ENCODE results near the gene P3H1. TPM values are rescaled to one million over a fixed set of nuclear protein-coding genes. Genes with fewer than 3 reads are reported as not detected.
A peak's percentile ranks its signal among the peaks of the same experiment; 100 is the strongest.

The P3H1 gene
- total RNA-seq, 4 donors from 2014 or later, result 11.5 to 119 (median 34.7) TPM

DNA sequence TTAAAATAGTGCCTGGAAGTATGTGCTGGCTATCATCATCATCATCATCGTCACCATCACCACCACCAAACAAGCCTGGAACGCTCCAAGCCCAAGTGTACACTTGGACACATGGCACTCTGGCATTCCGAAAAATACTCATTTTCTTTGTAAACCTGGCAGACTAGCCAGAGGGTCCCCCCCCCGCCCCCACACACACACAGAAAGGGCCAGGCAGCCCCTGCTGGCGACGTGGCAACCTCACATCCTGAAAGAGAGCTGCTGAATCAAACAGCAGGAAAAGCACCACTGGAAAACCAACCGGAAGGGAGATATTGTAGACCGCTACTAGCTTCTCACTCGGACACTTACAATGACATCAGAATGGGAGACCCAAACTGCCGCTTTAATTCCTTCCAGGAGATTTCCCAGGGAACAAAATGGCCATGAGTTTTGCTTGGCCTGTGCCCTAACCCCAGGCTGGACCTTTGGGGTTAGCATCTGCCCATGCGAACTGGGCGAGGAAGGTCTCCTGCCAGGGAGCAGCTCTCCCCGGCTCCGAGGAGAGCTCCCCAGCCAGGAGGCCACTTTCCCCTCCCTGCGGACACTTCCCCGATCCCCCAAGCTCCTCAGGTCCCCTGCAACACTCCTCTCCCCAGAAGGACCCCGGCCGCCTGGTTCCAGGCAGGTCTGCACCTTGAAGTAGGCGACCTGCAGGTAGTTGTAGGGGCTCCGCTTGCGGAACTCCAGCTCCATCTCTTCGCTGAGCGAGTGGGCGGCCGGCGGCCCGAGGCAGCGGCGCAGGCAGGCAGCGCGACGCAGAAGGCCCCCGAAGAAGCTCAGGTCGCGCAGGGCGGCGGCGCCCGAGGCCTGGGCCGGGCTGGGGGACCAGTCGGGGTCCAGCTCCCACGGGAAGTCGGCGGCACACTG lies 742 bp downstream of the P3H1 start:
- TF ChIP-seq POLR2A (IDR thresholded peaks at IDR 0.05), result no peak
- TF ChIP-seq, protein P1, sequence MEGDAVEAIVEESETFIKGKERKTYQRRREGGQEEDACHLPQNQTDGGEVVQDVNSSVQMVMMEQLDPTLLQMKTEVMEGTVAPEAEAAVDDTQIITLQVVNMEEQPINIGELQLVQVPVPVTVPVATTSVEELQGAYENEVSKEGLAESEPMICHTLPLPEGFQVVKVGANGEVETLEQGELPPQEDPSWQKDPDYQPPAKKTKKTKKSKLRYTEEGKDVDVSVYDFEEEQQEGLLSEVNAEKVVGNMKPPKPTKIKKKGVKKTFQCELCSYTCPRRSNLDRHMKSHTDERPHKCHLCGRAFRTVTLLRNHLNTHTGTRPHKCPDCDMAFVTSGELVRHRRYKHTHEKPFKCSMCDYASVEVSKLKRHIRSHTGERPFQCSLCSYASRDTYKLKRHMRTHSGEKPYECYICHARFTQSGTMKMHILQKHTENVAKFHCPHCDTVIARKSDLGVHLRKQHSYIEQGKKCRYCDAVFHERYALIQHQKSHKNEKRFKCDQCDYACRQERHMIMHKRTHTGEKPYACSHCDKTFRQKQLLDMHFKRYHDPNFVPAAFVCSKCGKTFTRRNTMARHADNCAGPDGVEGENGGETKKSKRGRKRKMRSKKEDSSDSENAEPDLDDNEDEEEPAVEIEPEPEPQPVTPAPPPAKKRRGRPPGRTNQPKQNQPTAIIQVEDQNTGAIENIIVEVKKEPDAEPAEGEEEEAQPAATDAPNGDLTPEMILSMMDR (IDR thresholded peaks at IDR 0.05), result peak; percentile 24 to 50 (median 43)
- DNase-seq, result peak; percentile 28 to 32

DNA sequence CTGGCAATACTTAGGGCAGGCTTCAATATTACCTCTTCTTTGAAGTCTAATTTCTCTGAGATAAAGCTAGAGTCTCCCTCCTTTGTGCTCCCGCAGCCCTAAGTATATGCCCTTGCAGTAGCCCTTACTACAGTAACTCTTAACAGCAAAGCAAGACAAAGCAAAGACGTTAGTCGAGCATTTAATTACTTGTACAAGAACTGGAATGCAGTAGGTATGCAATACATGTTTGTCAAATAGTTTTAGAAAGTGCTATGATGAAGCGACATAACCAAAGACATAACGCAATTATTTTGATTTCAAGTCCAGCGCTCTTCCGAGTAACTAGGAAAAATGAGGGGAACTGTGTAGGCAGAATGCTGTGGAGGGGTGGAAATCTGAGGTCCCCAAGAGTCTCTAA lies 1.6 kb downstream of the P3H1 start:
- no peaks in the 10 kb centered on the region for H3K27me3 ChIP-seq
- TF ChIP-seq POLR2A (IDR thresholded peaks at IDR 0.05), result no peak
- TF ChIP-seq, protein P1 (IDR thresholded peaks at IDR 0.05), result no peak
- H3K4me1 ChIP-seq, result peaks cover 6 to 9% of the 10 kb centered on the region in 2 donors
- H3K9me3 ChIP-seq, result no peaks in the 10 kb centered on the region
- H3K27ac ChIP-seq, result peak overlapping the region; percentile 78 to 96
- intact Hi-C loops (cut with DNase I; ENCODE audit: low total_unique reads), result no loop called here
- H3K36me3 ChIP-seq, result no peaks in the 10 kb centered on the region
- peak overlapping the region; percentile 95 to 97 for H3K4me3 ChIP-seq
- no peak for DNase-seq

More for the DNA sequence above, 742 bp downstream of the P3H1 start:
- H3K27me3 ChIP-seq, result no peaks in the 10 kb centered on the region
- H3K4me1 ChIP-seq, result peaks cover 6 to 10% of the 10 kb centered on the region in 2 donors
- intact Hi-C loops (cut with DNase I; ENCODE audit: low total_unique reads), result no loop called here
- H3K4me3 ChIP-seq, result peak overlapping the region; percentile 95 to 97
- no peaks in the 10 kb centered on the region for H3K9me3 ChIP-seq
- peak overlapping the region; percentile 78 to 96 for H3K27ac ChIP-seq
- no peaks in the 10 kb centered on the region for H3K36me3 ChIP-seq

DNA sequence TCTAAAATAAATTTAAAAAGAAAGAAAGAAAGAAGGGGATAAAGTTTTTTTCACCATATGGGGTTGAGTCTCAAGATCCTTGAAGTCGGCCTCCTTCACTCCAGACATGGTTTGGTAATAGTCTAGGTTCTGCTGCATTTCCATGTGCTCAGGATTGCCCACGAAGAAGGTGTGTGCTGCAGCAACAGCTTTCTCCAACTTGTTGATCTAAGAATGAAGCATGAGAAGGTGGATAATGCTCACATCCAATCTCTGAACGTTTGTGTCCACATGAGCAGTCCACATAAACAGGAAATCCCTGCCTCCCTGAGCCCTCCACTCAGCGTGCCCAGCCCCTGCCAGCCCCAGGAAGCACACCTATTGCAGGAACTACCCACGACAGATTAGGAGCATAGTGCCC lies 4.6 kb downstream of the P3H1 start:
- H3K4me1 ChIP-seq, result peaks cover 0 to 6% of the 10 kb centered on the region in 2 donors
- no peaks in the 10 kb centered on the region for H3K9me3 ChIP-seq
- H3K36me3 ChIP-seq, result no peaks in the 10 kb centered on the region
- no peak overlapping the region for H3K4me3 ChIP-seq
- intact Hi-C loops (cut with DNase I; ENCODE audit: low total_unique reads), result no loop called here
- no peak for TF ChIP-seq POLR2A (IDR thresholded peaks at IDR 0.05)
- TF ChIP-seq, protein P1 (IDR thresholded peaks at IDR 0.05), result no peak
- DNase-seq, result no peak
- H3K27ac ChIP-seq, result no peak overlapping the region
- no peaks in the 10 kb centered on the region for H3K27me3 ChIP-seq

DNA sequence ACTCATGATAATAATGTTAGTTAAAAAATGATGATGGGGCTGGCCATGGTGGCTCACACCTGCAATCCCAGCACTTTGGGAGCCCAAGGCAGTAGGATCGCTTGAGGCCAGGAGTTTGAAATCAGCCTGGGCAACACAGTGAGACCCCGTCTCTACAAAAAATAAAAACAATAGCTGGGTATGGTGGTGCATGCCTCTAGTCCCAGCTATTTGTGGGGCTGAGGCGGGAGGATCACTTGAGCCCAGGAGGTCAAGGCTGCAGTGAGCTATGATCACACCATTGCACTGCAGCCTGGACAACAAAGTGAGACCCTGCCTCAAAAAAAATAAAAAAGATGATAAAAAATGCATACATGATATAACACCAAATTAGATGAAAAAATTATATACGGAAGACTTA lies 5.3 kb downstream of the P3H1 start:
- no peaks in the 10 kb centered on the region for H3K36me3 ChIP-seq
- TF ChIP-seq POLR2A (IDR thresholded peaks at IDR 0.05), result no peak
- TF ChIP-seq, protein P1 (IDR thresholded peaks at IDR 0.05), result no peak
- intact Hi-C loops (cut with DNase I; ENCODE audit: low total_unique reads), result no loop called here

DNA sequence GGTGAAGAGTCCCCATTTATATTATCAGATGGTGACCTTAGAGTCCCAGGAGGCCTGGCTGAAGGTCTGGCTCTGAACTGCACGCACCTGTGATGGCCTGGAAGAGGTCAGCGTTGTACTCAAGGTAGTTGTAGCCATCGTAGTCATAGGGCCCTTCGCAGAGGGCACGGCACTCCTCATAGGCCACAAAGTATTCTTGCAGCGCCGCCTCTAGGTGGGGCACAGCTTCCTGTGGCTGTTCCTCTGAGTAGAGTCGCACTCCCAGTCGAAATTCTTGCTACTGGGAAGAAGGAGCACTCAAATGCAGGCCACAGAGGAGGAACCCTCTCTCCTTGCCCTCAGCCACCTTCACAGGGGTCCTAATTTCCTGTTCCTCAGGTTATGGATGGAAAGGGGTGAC lies 7.7 kb downstream of the P3H1 start:
- no peak overlapping the region for H3K27ac ChIP-seq
- no peaks in the 10 kb centered on the region for H3K9me3 ChIP-seq
- intact Hi-C loops (cut with DNase I; ENCODE audit: low total_unique reads), result no loop called here
- no peak for DNase-seq
- no peak overlapping the region for H3K4me3 ChIP-seq
- no peaks in the 10 kb centered on the region for H3K4me1 ChIP-seq
- no peak for TF ChIP-seq POLR2A (IDR thresholded peaks at IDR 0.05)
- TF ChIP-seq, protein P1 (IDR thresholded peaks at IDR 0.05), result no peak
- H3K27me3 ChIP-seq, result no peaks in the 10 kb centered on the region
- H3K36me3 ChIP-seq, result no peaks in the 10 kb centered on the region

More for the DNA sequence above, 5.3 kb downstream of the P3H1 start:
- Histone ChIP-seq H3K4me1 (peaks cover 0 to 6% of the 10 kb centered on the region in 2 donors), H3K4me3 (no peak overlapping the region), H3K9me3 (no peaks in the 10 kb centered on the region), H3K27me3 (no peaks in the 10 kb centered on the region), H3K27ac (no peak overlapping the region)
- DNase-seq, result no peak

Data from uterus (tissue), 4 donors.